ENCODE data around the gene RAD51C.

Gene RAD51C

DNA sequence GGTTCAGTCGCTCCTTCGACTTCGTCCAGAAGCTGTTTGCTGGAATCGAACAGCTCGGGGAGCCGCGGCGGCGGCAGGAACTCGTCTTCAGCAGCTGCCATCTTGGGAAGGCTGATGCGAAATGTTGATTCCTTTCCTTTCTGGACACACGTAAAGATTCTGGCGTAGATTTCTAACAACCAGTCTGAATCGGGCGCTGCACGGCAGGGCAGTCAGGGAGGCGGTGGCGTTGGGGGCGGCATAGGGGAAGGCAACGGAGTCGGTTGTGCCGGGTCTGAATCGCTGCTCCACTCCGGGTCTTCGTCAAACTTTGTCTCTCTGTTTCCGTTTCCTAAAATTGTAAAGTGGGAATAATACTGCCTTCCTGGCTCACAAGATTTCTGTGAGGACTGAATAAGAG, 30.9 kb upstream of the RAD51C start:
- H3K4me3 ChIP-seq (ENCODE audit: low read depth, low read length), result no peak overlapping the region
- TF ChIP-seq, protein P1, sequence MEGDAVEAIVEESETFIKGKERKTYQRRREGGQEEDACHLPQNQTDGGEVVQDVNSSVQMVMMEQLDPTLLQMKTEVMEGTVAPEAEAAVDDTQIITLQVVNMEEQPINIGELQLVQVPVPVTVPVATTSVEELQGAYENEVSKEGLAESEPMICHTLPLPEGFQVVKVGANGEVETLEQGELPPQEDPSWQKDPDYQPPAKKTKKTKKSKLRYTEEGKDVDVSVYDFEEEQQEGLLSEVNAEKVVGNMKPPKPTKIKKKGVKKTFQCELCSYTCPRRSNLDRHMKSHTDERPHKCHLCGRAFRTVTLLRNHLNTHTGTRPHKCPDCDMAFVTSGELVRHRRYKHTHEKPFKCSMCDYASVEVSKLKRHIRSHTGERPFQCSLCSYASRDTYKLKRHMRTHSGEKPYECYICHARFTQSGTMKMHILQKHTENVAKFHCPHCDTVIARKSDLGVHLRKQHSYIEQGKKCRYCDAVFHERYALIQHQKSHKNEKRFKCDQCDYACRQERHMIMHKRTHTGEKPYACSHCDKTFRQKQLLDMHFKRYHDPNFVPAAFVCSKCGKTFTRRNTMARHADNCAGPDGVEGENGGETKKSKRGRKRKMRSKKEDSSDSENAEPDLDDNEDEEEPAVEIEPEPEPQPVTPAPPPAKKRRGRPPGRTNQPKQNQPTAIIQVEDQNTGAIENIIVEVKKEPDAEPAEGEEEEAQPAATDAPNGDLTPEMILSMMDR (IDR thresholded peaks at IDR 0.05; ENCODE audit: borderline replicate concordance, insufficient read depth, low read depth, low read length), result no peak

DNA sequence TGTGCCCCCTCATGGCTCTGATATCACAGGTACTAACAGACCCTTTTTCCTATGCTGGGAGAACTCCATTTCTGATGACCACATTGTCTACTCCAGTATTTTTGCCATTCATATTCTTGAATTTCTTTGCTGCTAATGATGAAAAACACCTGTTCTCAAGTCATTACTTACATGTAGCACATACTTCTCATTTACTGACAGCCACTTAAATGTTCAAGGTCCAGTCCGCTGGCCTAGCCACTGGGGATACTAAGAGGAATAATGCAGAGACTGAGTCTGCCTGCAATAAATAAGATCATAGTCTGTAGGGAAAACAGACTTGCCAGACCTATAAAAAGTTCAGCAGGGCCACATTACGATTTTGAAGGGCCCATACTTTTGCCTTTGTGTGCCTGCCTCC, 28.1 kb upstream of the RAD51C start:
- TF ChIP-seq, protein P1 (IDR thresholded peaks at IDR 0.05; ENCODE audit: borderline replicate concordance, insufficient read depth, low read depth, low read length), result no peak
- no peak overlapping the region for H3K4me3 ChIP-seq (ENCODE audit: low read depth, low read length)

DNA sequence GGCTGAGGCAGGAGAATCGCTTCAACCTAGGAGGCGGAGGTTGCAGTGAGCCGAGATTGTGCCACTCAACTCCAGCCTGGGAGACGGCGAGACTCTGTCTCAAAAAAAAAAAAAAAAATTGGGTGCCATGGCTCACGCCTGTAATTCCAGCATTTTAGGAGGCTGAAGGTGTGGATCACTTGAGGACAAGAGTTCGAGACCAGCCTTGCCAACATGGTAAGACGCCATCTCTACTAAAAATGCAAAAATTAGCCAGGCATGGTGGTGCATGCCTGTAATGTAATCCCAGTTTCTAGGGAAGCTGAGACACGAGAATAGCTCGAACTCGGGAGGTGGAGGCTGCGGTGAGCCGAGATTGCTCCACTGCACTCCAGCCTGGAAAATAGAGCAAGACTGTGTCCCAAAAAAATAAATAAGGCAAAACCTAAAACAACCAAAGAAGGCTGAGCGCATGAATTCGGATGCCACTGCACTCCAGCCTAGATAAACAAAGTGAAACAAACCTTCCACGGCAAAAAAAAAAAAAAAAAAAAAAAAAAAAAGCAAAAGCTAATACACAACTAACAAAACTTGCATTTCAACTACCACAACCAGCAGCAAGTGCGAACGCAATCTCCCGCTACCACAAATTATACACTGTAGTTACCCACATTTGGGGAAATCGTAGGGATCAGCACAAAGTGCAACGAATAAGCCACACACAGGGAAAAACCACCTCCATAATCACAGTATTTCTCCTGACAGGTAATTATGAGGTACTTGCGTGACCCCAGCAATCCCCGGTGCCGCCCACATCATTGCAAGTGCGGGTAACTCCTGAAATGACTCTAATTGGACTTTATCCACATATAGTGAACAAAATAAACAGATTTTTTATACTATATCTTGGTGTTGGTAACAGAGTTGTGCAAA, 26.2 kb upstream of the RAD51C start:
- no peak overlapping the region for H3K4me3 ChIP-seq (ENCODE audit: low read depth, low read length)
- TF ChIP-seq, protein P1 (IDR thresholded peaks at IDR 0.05; ENCODE audit: borderline replicate concordance, insufficient read depth, low read depth, low read length), result no peak

DNA sequence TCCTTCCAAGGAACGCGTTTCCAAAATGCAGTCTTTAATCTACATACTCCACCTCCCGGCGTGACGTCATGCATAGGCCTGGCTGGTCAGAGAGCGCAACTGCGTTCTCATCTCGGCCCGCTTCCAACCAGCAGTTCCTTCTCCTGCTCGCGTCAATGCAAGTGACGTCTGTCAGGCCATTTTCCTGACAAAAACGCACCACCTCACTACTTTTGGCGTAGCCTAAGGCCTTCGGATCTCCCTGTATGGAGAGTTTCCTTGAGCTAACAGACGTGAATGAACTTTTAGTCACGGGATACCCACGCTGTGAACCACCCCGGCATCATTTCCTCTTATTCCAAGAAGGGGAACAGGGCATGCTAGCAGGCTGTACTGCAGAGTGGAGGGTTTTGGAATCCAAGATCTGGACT, 25.5 kb upstream of the RAD51C start:
- H3K4me3 ChIP-seq (ENCODE audit: low read depth, low read length), result no peak overlapping the region
- TF ChIP-seq, protein P1 (IDR thresholded peaks at IDR 0.05; ENCODE audit: borderline replicate concordance, insufficient read depth, low read depth, low read length), result no peak

DNA sequence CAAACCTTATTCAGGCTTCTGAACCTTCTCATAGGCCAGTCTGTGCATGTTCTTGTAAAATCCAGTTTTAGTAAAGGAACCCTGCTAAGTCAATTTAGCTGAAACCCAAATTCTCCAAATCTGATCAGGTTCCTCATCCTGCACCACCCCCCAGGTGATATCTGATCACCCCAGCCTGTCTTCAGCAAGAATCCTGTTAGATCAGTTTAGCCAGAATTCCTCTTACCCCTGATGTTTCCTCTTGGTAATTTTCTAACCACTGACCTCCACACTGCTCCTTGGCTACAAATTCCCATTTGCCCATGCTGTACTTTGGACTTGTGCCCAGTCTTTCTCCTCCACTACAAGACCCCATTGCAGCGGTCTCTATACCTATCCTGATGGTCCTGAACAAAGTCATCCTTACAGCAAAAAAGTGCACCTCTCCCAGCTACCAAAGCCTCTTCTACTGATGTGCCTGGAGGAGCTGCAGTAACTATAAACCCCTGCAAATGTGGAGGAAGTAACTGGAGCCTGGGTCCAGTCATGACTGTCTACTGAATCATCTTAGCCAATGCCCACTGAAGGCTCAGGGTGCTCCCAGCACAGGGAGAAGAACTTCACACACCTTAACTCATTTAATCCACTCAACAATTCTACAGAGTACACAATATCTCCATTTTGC, 24.3 kb upstream of the RAD51C start:
- H3K4me3 ChIP-seq (ENCODE audit: low read depth, low read length), result no peak overlapping the region
- TF ChIP-seq, protein P1 (IDR thresholded peaks at IDR 0.05; ENCODE audit: borderline replicate concordance, insufficient read depth, low read depth, low read length), result no peak

DNA sequence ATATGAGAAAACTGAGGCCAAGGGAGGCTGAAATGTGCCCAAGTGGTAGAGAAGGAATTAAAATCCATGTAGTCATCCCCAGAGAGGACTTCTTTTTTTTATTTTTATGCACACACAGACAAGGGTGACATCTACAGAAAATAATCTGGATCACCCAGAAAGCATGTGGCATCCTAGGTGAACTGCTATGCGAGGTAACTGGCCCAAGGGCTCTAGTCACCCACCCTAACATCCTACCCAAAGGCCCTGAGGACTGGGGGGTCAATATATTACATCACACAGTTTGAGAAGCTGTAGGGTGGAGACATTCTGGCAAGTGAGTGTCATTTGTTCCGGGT, 23.8 kb upstream of the RAD51C start:
- TF ChIP-seq, protein P1 (IDR thresholded peaks at IDR 0.05; ENCODE audit: borderline replicate concordance, insufficient read depth, low read depth, low read length), result no peak
- no peak overlapping the region for H3K4me3 ChIP-seq (ENCODE audit: low read depth, low read length)

DNA sequence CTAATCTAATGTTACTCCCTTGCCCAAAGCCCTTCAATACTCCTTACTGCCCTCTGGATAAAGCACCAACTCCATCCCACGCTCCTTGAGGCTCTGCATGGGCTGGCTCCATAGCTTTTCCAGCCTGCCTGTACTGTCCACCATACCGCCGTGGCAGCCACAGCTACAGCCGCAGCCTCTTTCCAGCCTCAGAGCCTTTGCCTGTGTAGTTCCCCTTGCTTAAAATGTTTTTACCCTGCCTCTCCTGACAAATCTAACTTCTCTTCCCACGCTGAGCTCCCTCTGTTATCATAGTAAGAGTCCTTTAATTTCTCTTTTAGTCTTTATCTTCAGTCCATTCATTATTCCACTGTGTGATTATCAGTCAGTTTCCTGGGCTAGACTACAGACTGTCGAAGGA, 22.5 kb upstream of the RAD51C start:
- no peak overlapping the region for H3K4me3 ChIP-seq (ENCODE audit: low read depth, low read length)
- TF ChIP-seq, protein P1 (IDR thresholded peaks at IDR 0.05; ENCODE audit: borderline replicate concordance, insufficient read depth, low read depth, low read length), result no peak

All from GM12875 (cell line).